K562 (cell line): ENCODE results near the gene MKNK2. TPM values are rescaled to one million over a fixed set of nuclear protein-coding genes. Genes with fewer than 3 reads are reported as not detected.

Experiments
- ATAC-seq: fragments of 200-7000 bp; cut with Tn5 transposase; 3 replicates; pipeline ENCODE4 v1.9.1; 2020; ENCODE audit warnings: moderate library complexity
- BruUV-seq: library from RNA; stranded (reverse); fragments of 400-500 nt; replicated peaks from 2 replicates; lab custom pipeline; 2021; lab: Mats Ljungman, UMichigan
- CTCF ChIA-PET: fragments of 300-600 bp; formaldehyde crosslinking; extraction: SDS; loops from one replicate; lab custom pipeline; 2021; ENCODE audit warnings: low intra/inter-chr PET ratio; lab: Yijun Ruan, JAX
- POLR2A ChIA-PET: fragments of 300-600, 350-650 bp; sonication (Branson Sonifier 250); formaldehyde crosslinking; extraction: SDS; loops from one replicate; lab custom pipeline; 2021; ENCODE audit warnings: antibody characterized with exemption, inconsistent platforms; lab: Yijun Ruan, JAX
- DNase-seq, 4 experiments: peaks; one replicate each; pipeline versions ENCODE4 v3.0.0 to v3.0.0-alpha.2; 2011 to 2018; ENCODE audit warnings: low spot score in 3 of 4, mixed read lengths in 3 of 4; ENCODE audit errors: extremely low read depth in 1 of 4
- FAIRE-seq: peaks from 2 replicates; lab custom pipeline; 2011; peaks lifted over from hg19 to GRCh38; lab: Jason Lieb, UNC
- H2AFZ ChIP-seq: 2 replicates; pipeline ENCODE4 v1.6.0; 2011; ENCODE audit warnings: low read depth, low read length, control low read depth, inconsistent platforms
- H3K27ac ChIP-seq: fragments of 200-600 bp; 3 replicates; pipeline ENCODE4 v1.8.0; 2011; ENCODE audit warnings: low read depth, mild to moderate bottlenecking, control low read depth, inconsistent platforms, low read length, moderate library complexity, mixed read lengths; ENCODE audit errors: extremely low read depth
- H3K27me3 ChIP-seq, 2 experiments: fragments of 300-600 bp in 1 of 2; 2 replicates in 1 of 2; 3 replicates in 1 of 2; pipeline versions ENCODE4 v1.6.0 to v1.8.0; 2011; ENCODE audit warnings: inconsistent platforms in 2 of 2, low read length in 2 of 2, mild to moderate bottlenecking in 1 of 2, mixed read lengths in 1 of 2, moderate library complexity in 1 of 2; ENCODE audit not compliant: control insufficient read depth in 2 of 2, insufficient read depth in 2 of 2
- H3K36me3 ChIP-seq: fragments of 300-600 bp; 3 replicates; pipeline ENCODE4 v1.8.0; 2011; ENCODE audit warnings: mild to moderate bottlenecking, low read length, inconsistent platforms; ENCODE audit not compliant: control insufficient read depth, insufficient read depth
- H3K4me1 ChIP-seq, 2 experiments: fragments of 200-600 bp in 1 of 2; replicated peaks in 1 of 2; 2 replicates in 1 of 2; 3 replicates in 1 of 2; pipeline versions ENCODE4 v1.5.1 to v1.8.0; 2011; ENCODE audit warnings: inconsistent platforms in 2 of 2, low read length in 2 of 2, mild to moderate bottlenecking in 1 of 2, mixed read lengths in 1 of 2, moderate library complexity in 1 of 2; ENCODE audit not compliant: control insufficient read depth in 2 of 2, insufficient read depth in 2 of 2
- H3K4me2 ChIP-seq: 2 replicates; pipeline ENCODE4 v1.6.1; 2011; ENCODE audit warnings: low read length, control low read depth, inconsistent platforms, mixed read lengths; ENCODE audit not compliant: insufficient read depth
- H3K4me3 ChIP-seq: fragments of 200-600 bp; sonication (generic), shearing (Covaris generic); 2 replicates; pipeline ENCODE4 v1.5.1; 2016; ENCODE audit warnings: control low read depth, inconsistent platforms
- H3K79me2 ChIP-seq: fragments of 200-600 bp; 3 replicates; pipeline ENCODE4 v1.8.0; 2011; ENCODE audit warnings: low read length, inconsistent platforms; ENCODE audit not compliant: control insufficient read depth, insufficient read depth
- H3K9ac ChIP-seq, 2 experiments: 2 replicates each; pipeline versions ENCODE4 v1.6.0 to v1.6.1; 2011; ENCODE audit warnings: low read depth in 2 of 2, low read length in 2 of 2, control low read depth in 1 of 2, inconsistent platforms in 1 of 2, mild to moderate bottlenecking in 1 of 2, mixed read lengths in 1 of 2; ENCODE audit not compliant: insufficient read depth in 1 of 2
- H3K9me1 ChIP-seq: one replicate; pipeline ENCODE4 v1.6.0; 2011; ENCODE audit warnings: inconsistent platforms, mild to moderate bottlenecking, low read length, moderate library complexity; ENCODE audit not compliant: control insufficient read depth, insufficient read depth
- H3K9me3 ChIP-seq: replicated peaks from 2 replicates; pipeline ENCODE4 v1.5.1; 2011; ENCODE audit warnings: low read depth, low read length, inconsistent platforms; ENCODE audit not compliant: control insufficient read depth, insufficient read depth
- H4K20me1 ChIP-seq: replicated peaks from 2 replicates; pipeline ENCODE4 v1.6.1; 2011; ENCODE audit warnings: low read length, inconsistent platforms, mixed read lengths; ENCODE audit not compliant: control insufficient read depth, insufficient read depth
- BACH1 ChIP-seq: fragments of 200-800 bp; sonication (Bioruptor generic); IDR thresholded peaks from 2 replicates; pipeline ENCODE4 v1.6.1; 2016; ENCODE audit warnings: missing genetic modification characterization, missing compliant biosample characterization
- CCNT2 ChIP-seq: IDR thresholded peaks from 2 replicates; pipeline ENCODE4 v1.6.1; 2011; ENCODE audit warnings: borderline replicate concordance, low read depth, mild to moderate bottlenecking, moderate library complexity, mixed read lengths, low read length; ENCODE audit not compliant: insufficient read length; ENCODE audit errors: extremely low read depth
- ESRRA ChIP-seq: fragments of 450-650 bp; IDR thresholded peaks from 2 replicates; pipeline ENCODE4 v1.6.1; 2014; ENCODE audit warnings: low read depth, mild to moderate bottlenecking, moderate library complexity, borderline replicate concordance
- HOXB6 ChIP-seq: fragments of 250-450 bp; sonication (Bioruptor Pico); IDR thresholded peaks from 2 replicates; pipeline ENCODE4 v1.5.1; 2022; ENCODE audit warnings: mild to moderate bottlenecking, borderline replicate concordance
- JUND ChIP-seq, 2 experiments: IDR thresholded peaks; 2 replicates in 1 of 2; 3 replicates in 1 of 2; pipeline ENCODE4 v1.6.1; 2011; ENCODE audit warnings: borderline replicate concordance in 2 of 2, low read depth in 2 of 2, low read length in 2 of 2, improper control_type of control experiment in 1 of 2, missing biosample characterization in 1 of 2, missing genetic modification characterization in 1 of 2, missing genetic modification reagents in 1 of 2
- MBD2 ChIP-seq: sonication (generic); IDR thresholded peaks from 2 replicates; pipeline ENCODE4 v1.6.1; 2016; ENCODE audit warnings: low read depth, borderline replicate concordance
- MECOM ChIP-seq: fragments of 250-450 bp; sonication (Bioruptor Pico); IDR thresholded peaks from 2 replicates; pipeline ENCODE4 v1.8.0; 2022; ENCODE audit warnings: inconsistent platforms
- PCBP1 ChIP-seq: fragments of 200-400 bp; formaldehyde crosslinking; IDR thresholded peaks from 2 replicates; pipeline ENCODE4 v1.6.1; 2018; ENCODE audit warnings: mild to moderate bottlenecking, low read depth, low read length; ENCODE audit not compliant: poor library complexity, severe bottlenecking
- POLR2G ChIP-seq: fragments of 200-400 bp; formaldehyde crosslinking; IDR thresholded peaks from 2 replicates; pipeline ENCODE4 v1.6.1; 2017; ENCODE audit warnings: low read depth, mild to moderate bottlenecking, antibody characterized with exemption, low read length, moderate library complexity
- PRPF4 ChIP-seq: fragments of 200-400 bp; formaldehyde crosslinking; IDR thresholded peaks from one replicate; pipeline ENCODE4 v1.6.1; 2017; ENCODE audit warnings: low read length, low read depth, mild to moderate bottlenecking; ENCODE audit not compliant: insufficient read depth, poor library complexity, severe bottlenecking
- RBFOX2 ChIP-seq: fragments of 200-400 bp; formaldehyde crosslinking; IDR thresholded peaks from 2 replicates; pipeline ENCODE4 v1.6.1; 2017; ENCODE audit warnings: low read depth, mild to moderate bottlenecking, low read length, moderate library complexity
- RBM22 ChIP-seq: fragments of 200-400 bp; formaldehyde crosslinking; IDR thresholded peaks from 2 replicates; pipeline ENCODE4 v1.6.1; 2018; ENCODE audit warnings: low read length, low read depth; ENCODE audit not compliant: poor library complexity, severe bottlenecking
- ZNF165 ChIP-seq: fragments of 250-450 bp; sonication (Bioruptor Pico); IDR thresholded peaks from 2 replicates; pipeline ENCODE4 v1.4.0; 2020; ENCODE audit warnings: borderline replicate concordance
- WGBS: fragments of 100-300 bp; shearing (Covaris generic); methylation state at CpG from one replicate; pipeline ENCODE4 v1.1.6; 2016; ENCODE audit warnings: low coverage, mixed read lengths; ENCODE audit not compliant: insufficient coverage; ENCODE audit errors: missing lambda C conversion rate; 5-methylcytosine and 5-hydroxymethylcytosine counted together
- in situ Hi-C: fragments of 300-500 bp; cut with MboI; formaldehyde crosslinking; loops from 4 replicates; pipeline ENCODE4 v1.15.0; 2018; ENCODE audit warnings: inconsistent platforms, mixed read lengths
- intact Hi-C: fragments of 100-400 bp; cut with micrococcal nuclease; formaldehyde crosslinking; loops from 2 replicates; pipeline ENCODE4 v1.14.2; 2022
- polyA plus RNA-seq, 8 experiments: library from polyadenylated mRNA; depleted of rRNA in 4 of 8; stranded (reverse) in 5 of 8; unstranded in 3 of 8; fragments of >200 nt; fragmentation: Nextera tagmentation in 2 of 8; fragmentation: Illumina TruSeq in 1 of 8; extraction: Ambion mirVana in 2 of 8; extraction: Trizol in 1 of 8; gene quantifications; 2 replicates each; pipeline versions ENCODE4 v1.2.1 to v1.2.3, GENCODE V29; 2011 to 2014; ENCODE audit warnings: inconsistent platforms in 1 of 8, missing spikeins in 1 of 8
- total RNA-seq, 7 experiments: library from RNA; depleted of rRNA in 6 of 7; stranded (reverse); fragments of >200 nt in 6 of 7; fragmentation: Illumina TruSeq in 2 of 7; extraction: Trizol in 2 of 7; gene quantifications; 2 replicates each; pipeline versions ENCODE4 v1.2.1 to v1.2.3, GENCODE V29; 2011 to 2021; ENCODE audit warnings: low replicate concordance in 1 of 7
- TF ChIP-seq, protein P1 (sequence below), 2 experiments: fragments of 450-650 bp in 1 of 2; IDR thresholded peaks; 2 replicates each; pipeline ENCODE4 v1.6.1; 2011 to 2017; ENCODE audit warnings: low read depth in 2 of 2, antibody characterized with exemption in 1 of 2, borderline replicate concordance in 1 of 2, low read length in 1 of 2, mild to moderate bottlenecking in 1 of 2, mixed read lengths in 1 of 2; ENCODE audit not compliant: control insufficient read depth in 1 of 2
- TF ChIP-seq, protein P2 (sequence below): fragments of 200-800 bp; sonication (Bioruptor generic); IDR thresholded peaks from 2 replicates; pipeline ENCODE4 v1.6.1; 2017; ENCODE audit warnings: missing genetic modification characterization, missing compliant biosample characterization

The MKNK2 gene
- total and polyA plus RNA-seq, 9 of the 15 experiments (the other 6 are each of a cell fraction or from before 2014, with no cell fraction given) = 5.1 to 191 (median 51.9) TPM

DNA sequence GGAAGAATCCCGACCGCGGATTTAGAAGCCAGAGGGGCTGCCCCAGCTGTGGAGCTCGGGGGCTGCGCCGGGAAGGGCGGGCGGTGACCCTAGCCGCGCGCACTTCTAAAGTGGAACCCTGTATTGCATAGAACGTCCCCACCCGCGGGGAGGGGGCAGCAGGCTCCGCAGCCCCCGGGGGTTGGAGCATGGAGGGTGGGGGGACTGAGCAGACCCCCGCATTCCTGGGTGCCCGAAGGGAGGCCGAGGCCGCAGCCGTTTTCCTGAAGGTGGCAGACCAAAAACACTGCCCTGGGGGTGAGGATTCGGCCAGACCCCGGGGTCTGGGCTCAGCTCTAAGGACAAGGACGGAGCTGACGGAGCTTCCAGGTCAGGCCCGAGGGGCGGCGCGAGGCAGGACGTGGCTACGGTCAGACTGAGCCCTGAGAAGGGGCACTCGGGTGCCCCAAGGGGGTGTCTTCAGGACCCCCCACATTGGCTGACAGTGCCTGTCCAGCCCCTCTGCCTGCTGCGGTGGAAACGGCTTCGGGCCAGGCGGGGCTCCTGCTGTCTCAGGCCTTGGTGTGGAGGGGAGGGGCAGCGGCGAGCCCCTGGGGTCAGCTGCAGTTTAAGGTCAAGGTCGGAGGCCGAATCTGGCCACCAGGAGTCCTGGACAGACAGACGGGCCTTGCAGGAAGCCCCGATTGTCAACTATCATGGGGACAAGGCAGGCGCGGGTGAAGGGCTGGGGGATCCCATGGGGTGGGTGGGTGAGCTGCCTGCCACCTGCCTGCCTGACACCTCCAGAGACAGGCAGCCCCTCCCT, 12.6 kb downstream of the MKNK2 start:
- CTCF ChIA-PET = no interaction called here
- ATAC-seq (no peak), DNase-seq (peak in 1 of 4 experiments; percentile 43), FAIRE-seq (no peak)
- Histone ChIP-seq H3K4me2 (no peak overlapping the region), H4K20me1 (peaks cover 15% of the 10 kb centered on the region; the same call in 1 of the 2 replicates), H3K79me2 (peaks cover 11% of the 10 kb centered on the region), H3K9me1 (no peaks in the 10 kb centered on the region), H3K4me1 (peaks cover 21 to 79% of the 10 kb centered on the region in 2 experiments), H2AFZ (no peak overlapping the region), H3K9ac (peak overlapping the region in 1 of 2 experiments; percentile 45; a peak in 2 of 4 replicates), H3K36me3 (peaks cover 57% of the 10 kb centered on the region; the same call in 2 of the 3 replicates), H3K27me3 (no peaks in the 10 kb centered on the region), H3K4me3 (no peak overlapping the region), H3K27ac (no peak overlapping the region), H3K9me3 (peaks cover 7% of the 10 kb centered on the region)
- in situ Hi-C loops = no loop called here
- no TSS peak for BruUV-seq
- 96% methylated on average over 28 of the region's 44 CpGs for WGBS
- POLR2A ChIA-PET = interaction anchor here (0.8 to 2.7 kb wide), 5 partner anchors 10 to 38 kb away, joined by 3 to 18 read pairs (median 3); no protein-coding TSS in a partner anchor
- intact Hi-C loops = no loop called here
- TF ChIP-seq RBFOX2 (peak; percentile 74), PRPF4 (no peak), ESRRA (0 out of 2 replicates have a peak, but pooled peaks have one; percentile 25), PCBP1 (peak; percentile 13), MECOM (no peak), ZNF165 (CRISPR knock-in tag) (no peak), MBD2 (no peak), JUND (IDR thresholded peaks at IDR 0.05; ENCODE audit: borderline replicate concordance, low read depth, low read length) (no peak), JUND (tag; IDR thresholded peaks at IDR 0.05; ENCODE audit: borderline replicate concordance, low read depth, low read length) (no peak), BACH1 (no peak), HOXB6 (CRISPR knock-in tag) (no peak), CCNT2 (peak; percentile 20), POLR2G (peak; percentile 74), RBM22 (peak; percentile 85)
- TF ChIP-seq, protein P1, sequence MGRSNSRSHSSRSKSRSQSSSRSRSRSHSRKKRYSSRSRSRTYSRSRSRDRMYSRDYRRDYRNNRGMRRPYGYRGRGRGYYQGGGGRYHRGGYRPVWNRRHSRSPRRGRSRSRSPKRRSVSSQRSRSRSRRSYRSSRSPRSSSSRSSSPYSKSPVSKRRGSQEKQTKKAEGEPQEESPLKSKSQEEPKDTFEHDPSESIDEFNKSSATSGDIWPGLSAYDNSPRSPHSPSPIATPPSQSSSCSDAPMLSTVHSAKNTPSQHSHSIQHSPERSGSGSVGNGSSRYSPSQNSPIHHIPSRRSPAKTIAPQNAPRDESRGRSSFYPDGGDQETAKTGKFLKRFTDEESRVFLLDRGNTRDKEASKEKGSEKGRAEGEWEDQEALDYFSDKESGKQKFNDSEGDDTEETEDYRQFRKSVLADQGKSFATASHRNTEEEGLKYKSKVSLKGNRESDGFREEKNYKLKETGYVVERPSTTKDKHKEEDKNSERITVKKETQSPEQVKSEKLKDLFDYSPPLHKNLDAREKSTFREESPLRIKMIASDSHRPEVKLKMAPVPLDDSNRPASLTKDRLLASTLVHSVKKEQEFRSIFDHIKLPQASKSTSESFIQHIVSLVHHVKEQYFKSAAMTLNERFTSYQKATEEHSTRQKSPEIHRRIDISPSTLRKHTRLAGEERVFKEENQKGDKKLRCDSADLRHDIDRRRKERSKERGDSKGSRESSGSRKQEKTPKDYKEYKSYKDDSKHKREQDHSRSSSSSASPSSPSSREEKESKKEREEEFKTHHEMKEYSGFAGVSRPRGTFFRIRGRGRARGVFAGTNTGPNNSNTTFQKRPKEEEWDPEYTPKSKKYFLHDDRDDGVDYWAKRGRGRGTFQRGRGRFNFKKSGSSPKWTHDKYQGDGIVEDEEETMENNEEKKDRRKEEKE (IDR thresholded peaks at IDR 0.05; ENCODE audit: borderline replicate concordance in 1 of 2, control insufficient read depth in 1 of 2, low read depth in 2 of 2, low read length in 1 of 2) = no peak
- TF ChIP-seq, protein P2, sequence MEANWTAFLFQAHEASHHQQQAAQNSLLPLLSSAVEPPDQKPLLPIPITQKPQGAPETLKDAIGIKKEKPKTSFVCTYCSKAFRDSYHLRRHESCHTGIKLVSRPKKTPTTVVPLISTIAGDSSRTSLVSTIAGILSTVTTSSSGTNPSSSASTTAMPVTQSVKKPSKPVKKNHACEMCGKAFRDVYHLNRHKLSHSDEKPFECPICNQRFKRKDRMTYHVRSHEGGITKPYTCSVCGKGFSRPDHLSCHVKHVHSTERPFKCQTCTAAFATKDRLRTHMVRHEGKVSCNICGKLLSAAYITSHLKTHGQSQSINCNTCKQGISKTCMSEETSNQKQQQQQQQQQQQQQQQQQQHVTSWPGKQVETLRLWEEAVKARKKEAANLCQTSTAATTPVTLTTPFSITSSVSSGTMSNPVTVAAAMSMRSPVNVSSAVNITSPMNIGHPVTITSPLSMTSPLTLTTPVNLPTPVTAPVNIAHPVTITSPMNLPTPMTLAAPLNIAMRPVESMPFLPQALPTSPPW (CRISPR knock-in tag) = 0 out of 2 replicates have a peak, but pooled peaks have one; percentile 11
